Measurements from ENCODE around the gene GNG8. TPM values are rescaled to one million over a fixed set of nuclear protein-coding genes. Genes with fewer than 3 reads are reported as not detected.

GNG8 gene
- total and polyA plus RNA-seq, 2 experiments from 2014 or later: 4.6 TPM; not detected in 1

- H4K20me1 ChIP-seq (ENCODE audit: insufficient read depth, poor library complexity, severe bottlenecking): no peaks in the 10 kb centered on the region
- 1% methylated on average over 14 of the region's 14 CpGs for WGBS (ENCODE audit: low lambda C conversion rate, missing lambda C conversion rate)
- H2AFZ ChIP-seq: peak overlapping the region; percentile 6
- H3K9me2 ChIP-seq (replicated peaks; ENCODE audit: insufficient read depth): no peaks in the 10 kb centered on the region
- DNase-seq (ENCODE audit: low spot score): peak; percentile 72
- peak overlapping the region; percentile 72 for H3K4me2 ChIP-seq
- H3K79me2 ChIP-seq: peaks cover 39% of the 10 kb centered on the region
- peaks cover 19% of the 10 kb centered on the region for H3K27me3 ChIP-seq
- TF ChIP-seq CTCF (IDR thresholded peaks at IDR 0.05; ENCODE audit: poor library complexity): no peak
- TF ChIP-seq EZH2phosphoT487 (IDR thresholded peaks at IDR 0.05; ENCODE audit: low read depth, severe bottlenecking, unreplicated experiment): no peak
- no peak for TF ChIP-seq EZH2 (IDR thresholded peaks at IDR 0.05; ENCODE audit: borderline replicate concordance)
- H3K4me3 ChIP-seq: peak overlapping the region; percentile 19
- peak overlapping the region; percentile 95 for H3K27ac ChIP-seq
- no peaks in the 10 kb centered on the region for H3K36me3 ChIP-seq (replicated peaks; ENCODE audit: insufficient read depth, low read depth)
- no peaks in the 10 kb centered on the region for H3K9me3 ChIP-seq (ENCODE audit: low read depth)
- no peaks in the 10 kb centered on the region for H3K4me1 ChIP-seq (ENCODE audit: insufficient read depth)
Measured at GRCh38 chr19:46660008-46660517, 24.1 kb upstream of the GNG8 start.

DNA sequence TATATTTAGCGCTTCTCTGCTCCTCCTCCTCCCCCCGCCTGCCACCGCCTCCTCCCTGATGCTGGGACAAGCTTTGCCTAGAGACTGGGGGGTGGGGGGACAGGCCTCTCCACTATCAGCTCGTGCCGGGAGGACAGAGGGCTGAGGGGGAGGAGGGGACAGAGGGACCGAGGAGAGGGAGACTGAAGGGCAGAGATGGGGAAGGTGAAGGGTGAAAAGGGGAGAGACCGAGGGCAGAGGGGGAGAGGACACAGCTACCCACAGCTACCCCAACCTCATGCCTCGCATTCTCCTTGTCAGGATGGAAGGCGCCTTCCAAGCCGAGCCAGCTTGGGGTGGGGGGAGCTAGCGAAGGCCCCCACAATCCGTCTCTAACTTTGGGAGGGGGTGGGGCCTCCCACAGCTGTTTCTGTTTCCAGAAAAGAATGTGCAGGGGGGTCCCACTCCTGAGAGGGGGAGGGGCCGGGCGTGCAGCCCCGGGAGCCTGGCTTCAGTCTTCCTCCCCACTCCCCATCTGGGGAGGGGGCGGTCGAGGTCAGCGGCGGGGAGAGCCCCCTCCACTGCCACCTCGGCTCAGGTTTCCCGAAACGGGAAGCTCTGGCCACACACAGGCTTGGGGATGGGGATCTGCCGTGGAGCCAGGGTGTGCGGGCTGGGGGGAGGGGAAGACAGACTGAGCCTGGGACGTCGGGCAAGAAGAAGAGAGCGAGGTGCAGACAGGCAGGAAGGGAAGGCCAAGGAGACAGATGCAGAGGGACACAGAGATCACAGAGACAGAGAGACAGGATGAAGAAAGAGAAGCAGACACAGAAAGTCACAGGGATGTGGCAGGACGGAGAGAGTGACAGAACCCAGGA lies 23.4 kb upstream of the GNG8 start:
- peak overlapping the region; percentile 19 for H3K4me3 ChIP-seq
- no peaks in the 10 kb centered on the region for H3K4me1 ChIP-seq (ENCODE audit: insufficient read depth)
- H3K27me3 ChIP-seq: peaks cover 19% of the 10 kb centered on the region
- peak overlapping the region; percentile 72 for H3K4me2 ChIP-seq
- H3K27ac ChIP-seq: peak overlapping the region; percentile 95
- WGBS (ENCODE audit: low lambda C conversion rate, missing lambda C conversion rate): 0% methylated on average over 16 of the region's 28 CpGs
- H3K9me2 ChIP-seq (replicated peaks; ENCODE audit: insufficient read depth): no peaks in the 10 kb centered on the region
- peak overlapping the region; percentile 6 for H2AFZ ChIP-seq
- TF ChIP-seq EZH2 (IDR thresholded peaks at IDR 0.05; ENCODE audit: borderline replicate concordance) (no peak), CTCF (IDR thresholded peaks at IDR 0.05; ENCODE audit: poor library complexity) (no peak), EZH2phosphoT487 (IDR thresholded peaks at IDR 0.05; ENCODE audit: low read depth, severe bottlenecking, unreplicated experiment) (no peak)
- H3K79me2 ChIP-seq: peaks cover 39% of the 10 kb centered on the region
- H3K9me3 ChIP-seq (ENCODE audit: low read depth): no peaks in the 10 kb centered on the region
- no peaks in the 10 kb centered on the region for H4K20me1 ChIP-seq (ENCODE audit: insufficient read depth, poor library complexity, severe bottlenecking)
- H3K36me3 ChIP-seq (replicated peaks; ENCODE audit: insufficient read depth, low read depth): no peaks in the 10 kb centered on the region
- DNase-seq (ENCODE audit: low spot score): peak; percentile 61

- WGBS (ENCODE audit: low lambda C conversion rate, missing lambda C conversion rate): 97% methylated on average over 5 of the region's 5 CpGs
- Histone ChIP-seq H3K4me1 (ENCODE audit: insufficient read depth) (no peaks in the 10 kb centered on the region), H3K79me2 (peaks cover 43% of the 10 kb centered on the region), H2AFZ (no peak overlapping the region), H3K27me3 (peaks cover 19% of the 10 kb centered on the region), H3K9me2 (replicated peaks; ENCODE audit: insufficient read depth) (no peaks in the 10 kb centered on the region), H3K4me3 (no peak overlapping the region), H4K20me1 (ENCODE audit: insufficient read depth, poor library complexity, severe bottlenecking) (no peaks in the 10 kb centered on the region), H3K9me3 (ENCODE audit: low read depth) (no peaks in the 10 kb centered on the region), H3K4me2 (no peak overlapping the region), H3K27ac (no peak overlapping the region), H3K36me3 (replicated peaks; ENCODE audit: insufficient read depth, low read depth) (no peaks in the 10 kb centered on the region)
- no peak for DNase-seq (ENCODE audit: low spot score)
- TF ChIP-seq CTCF (IDR thresholded peaks at IDR 0.05; ENCODE audit: poor library complexity) (no peak), EZH2phosphoT487 (IDR thresholded peaks at IDR 0.05; ENCODE audit: low read depth, severe bottlenecking, unreplicated experiment) (no peak), EZH2 (IDR thresholded peaks at IDR 0.05; ENCODE audit: borderline replicate concordance) (no peak)
Measured at GRCh38 chr19:46656541-46656940, 20.5 kb upstream of the GNG8 start.

Data from hepatocyte (in vitro differentiated cells).